ENCODE data around the gene HBG1. TPM values are rescaled to one million over a fixed set of nuclear protein-coding genes. Genes with fewer than 3 reads are reported as not detected.

The HBG1 gene
- total RNA-seq, 1 experiment from 2014 or later: not detected

- H4K20me1 ChIP-seq (ENCODE audit: control insufficient read depth, insufficient read depth, insufficient read length): no peaks in the 10 kb centered on the region
- no peak overlapping the region for H2BK5ac ChIP-seq (ENCODE audit: insufficient read length, low read length)
- no peak overlapping the region for H2BK120ac ChIP-seq (ENCODE audit: low read depth, low read length, poor library complexity, severe bottlenecking)
- H3K4me2 ChIP-seq (ENCODE audit: insufficient read depth, insufficient read length, low read length): no peak overlapping the region
- H4K5ac ChIP-seq (ENCODE audit: insufficient read length, low read depth, low read length): no peak overlapping the region
- H3K36me3 Mint-ChIP-seq (ENCODE audit: insufficient read depth in 1 of 3, low read depth in 3 of 3): no peaks in the 10 kb centered on the region
- no peak overlapping the region for H4K8ac ChIP-seq (replicated peaks; ENCODE audit: insufficient read length, low read depth, low read length)
- H2BK20ac ChIP-seq (ENCODE audit: low read depth, low read length, poor library complexity, severe bottlenecking): no peak overlapping the region
- H2BK15ac ChIP-seq (ENCODE audit: low read depth, low read length): no peak overlapping the region
- no peaks in the 10 kb centered on the region for H3K4me1 ChIP-seq (ENCODE audit: insufficient read depth, low read length)
- no peaks in the 10 kb centered on the region for H3K79me1 ChIP-seq (ENCODE audit: insufficient read depth, low read depth, low read length, poor library complexity, severe bottlenecking)
- H3K56ac ChIP-seq (ENCODE audit: insufficient read length, low read depth, low read length): no peak overlapping the region
- no peak overlapping the region for H3K9ac ChIP-seq (ENCODE audit: extremely low read depth, insufficient read length, low read length)
- H3K9me3 Mint-ChIP-seq: peaks cover 0 to 4% of the 10 kb centered on the region in 2 experiments; a peak in 2 of 5 replicates
- no peak overlapping the region for H3K23ac ChIP-seq (ENCODE audit: insufficient read length, low read depth, low read length)
- H3K4me1 Mint-ChIP-seq: peaks cover 0 to 3% of the 10 kb centered on the region in 2 experiments; a peak in 3 of 4 replicates
- no peak overlapping the region for H2AFZ ChIP-seq (ENCODE audit: low read length)
- TF ChIP-seq CTCF (conservative IDR thresholded peaks at IDR 0.05): no peak
- no peaks in the 10 kb centered on the region for H3K79me2 ChIP-seq (ENCODE audit: insufficient read depth, low read length)
- H3K4me3 Mint-ChIP-seq: no peak overlapping the region
- H3K9me3 ChIP-seq (ENCODE audit: control insufficient read depth, low read depth, low read length): no peaks in the 10 kb centered on the region
- no peak overlapping the region for H3K4ac ChIP-seq (ENCODE audit: low read depth, low read length)
- no peak overlapping the region for H3K18ac ChIP-seq (ENCODE audit: insufficient read length, low read depth, low read length)
- DNase-seq: no peak
- H4K91ac ChIP-seq (ENCODE audit: insufficient read length, low read depth, low read length): no peak overlapping the region
- no peak overlapping the region for H3K14ac ChIP-seq (ENCODE audit: insufficient read depth, low read length)
- no peak overlapping the region for H3T11ph ChIP-seq (ENCODE audit: low read length)
- H3K27ac ChIP-seq (ENCODE audit: insufficient read length, low read depth, low read length): no peak overlapping the region
- H3K23me2 ChIP-seq (ENCODE audit: insufficient read length, low read depth, low read length, poor library complexity, severe bottlenecking): no peaks in the 10 kb centered on the region
- no peak overlapping the region for H3K27ac Mint-ChIP-seq
- H2AK5ac ChIP-seq (ENCODE audit: insufficient read length, low read length): no peak overlapping the region
- H3K27me3 ChIP-seq (ENCODE audit: insufficient read depth, low read length): no peaks in the 10 kb centered on the region
- H2BK12ac ChIP-seq (ENCODE audit: insufficient read length, low read depth, low read length): no peak overlapping the region
- no peaks in the 10 kb centered on the region for H3K27me3 Mint-ChIP-seq (ENCODE audit: low read depth)
These were observed 51.4 kb downstream of the HBG1 start for GRCh38 chr11:5198285-5198684.

Other genes starting within 250 kb of the HBG1 start
- gene OR52J3, start 203.3 kb downstream of the HBG1 start, total RNA-seq (2021): not detected in 2 replicates
- gene OR52E2, start 190.2 kb downstream of the HBG1 start, total RNA-seq (2021): not detected in 2 replicates
- not detected in 2 replicates for gene OR52E1, start 180.3 kb downstream of the HBG1 start, total RNA-seq (2021)
- gene OR52A5, start 111.5 kb downstream of the HBG1 start, total RNA-seq (2021): not detected in 2 replicates
- gene OR52A1, start 95.1 kb downstream of the HBG1 start, total RNA-seq (2021): 0.09 and 0.42 TPM in 2 replicates
- not detected in 2 replicates for gene OR51V1, start 49.2 kb downstream of the HBG1 start, total RNA-seq (2021)
- gene HBB, start 22.8 kb downstream of the HBG1 start, total RNA-seq (2021): not detected in 2 replicates
- gene HBD, start 15.4 kb downstream of the HBG1 start, total RNA-seq (2021): not detected in 2 replicates
- gene HBG2, start 4.9 kb upstream of the HBG1 start, total RNA-seq (2021): not detected in 2 replicates
- gene HBE1, start 20.1 kb upstream of the HBG1 start, total RNA-seq (2021): not detected in 2 replicates
- gene OR51B4, start 52.1 kb upstream of the HBG1 start, total RNA-seq (2021): not detected in 2 replicates
- gene OR51B2, start 74.4 kb upstream of the HBG1 start, total RNA-seq (2021): not detected in 2 replicates
- gene OR51B5, start 93.7 kb upstream of the HBG1 start, total RNA-seq (2021): not detected in 2 replicates
- not detected in 2 replicates for gene OR51B6, start 101.7 kb upstream of the HBG1 start, total RNA-seq (2021)
- gene OR51M1, start 134.0 kb upstream of the HBG1 start, total RNA-seq (2021): not detected in 2 replicates
- not detected in 2 replicates for gene OR51Q1, start 172.3 kb upstream of the HBG1 start, total RNA-seq (2021)
- not detected in 2 replicates for gene OR51I1, start 191.7 kb upstream of the HBG1 start, total RNA-seq (2021)
- gene OR51I2, start 199.5 kb upstream of the HBG1 start, total RNA-seq (2021): not detected in 2 replicates
- not detected in 2 replicates for gene OR52D1, start 238.8 kb upstream of the HBG1 start, total RNA-seq (2021)